ENCODE results near the gene TOP3B.
A peak's percentile ranks its signal among the peaks of the same experiment; 100 is the strongest.
"Not testable (repeated sequence)": the region's sequence is repeated elsewhere in the genome, so short reads cannot be mapped to it uniquely, and the experiment has no call there.

The TOP3B gene

GRCh38 chr22:21944871-21945270 lies 37.7 kb downstream of the TOP3B start:
- DNase-seq (ENCODE audit: low spot score) = no peak

GRCh38 chr22:21943571-21944448 lies 38.8 kb downstream of the TOP3B start:
- DNase-seq (ENCODE audit: low spot score) = no peak

DNA sequence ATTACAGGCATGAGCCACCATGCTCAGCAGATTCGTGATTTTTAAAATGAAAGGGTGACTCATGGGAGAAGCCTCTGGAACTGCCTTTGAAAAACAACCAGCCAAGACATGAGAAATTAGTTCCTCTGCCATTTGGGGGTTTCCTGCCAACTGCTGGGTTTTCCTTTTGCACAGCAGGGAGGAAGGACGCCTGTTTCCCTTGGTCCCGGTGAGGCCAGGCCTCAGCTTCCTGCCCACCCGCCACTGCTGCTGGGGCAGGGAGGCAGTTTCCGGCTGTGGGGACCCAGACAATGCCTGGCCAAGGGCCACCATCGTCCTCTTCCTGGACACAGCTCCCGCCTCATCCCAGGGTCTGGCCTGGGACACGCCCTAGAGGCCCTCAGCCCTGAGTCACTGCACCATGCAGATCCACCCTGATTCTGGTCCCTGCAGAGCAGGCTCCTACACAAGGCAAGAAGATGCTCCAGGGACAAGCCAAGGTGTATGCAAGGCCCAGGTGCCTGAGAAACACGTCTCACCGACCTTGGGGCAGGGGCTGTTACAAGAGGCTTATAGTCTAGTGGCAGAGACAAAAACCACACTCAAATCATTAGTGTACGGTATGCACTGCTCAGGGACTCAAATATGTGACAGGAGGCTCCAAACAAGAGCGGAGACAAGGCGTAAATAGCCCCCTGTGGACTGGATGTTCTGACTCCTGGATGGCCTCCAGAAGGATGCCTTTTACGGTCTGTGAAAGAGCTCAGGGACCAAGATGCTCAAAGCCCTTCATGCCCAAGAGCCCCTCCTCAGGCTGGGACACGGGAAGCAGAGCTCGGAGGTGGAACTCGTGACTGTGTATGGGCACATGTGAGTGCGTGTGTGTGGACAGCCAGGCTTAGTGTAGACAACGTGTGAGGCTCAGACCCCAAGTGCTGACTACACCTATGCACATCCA lies 39.9 kb downstream of the TOP3B start:
- DNase-seq (ENCODE audit: low spot score) = peak; percentile 49

- DNase-seq (ENCODE audit: low spot score) = no peak
Observed at GRCh38 chr22:21941921-21942320, 40.7 kb downstream of the TOP3B start.

DNA sequence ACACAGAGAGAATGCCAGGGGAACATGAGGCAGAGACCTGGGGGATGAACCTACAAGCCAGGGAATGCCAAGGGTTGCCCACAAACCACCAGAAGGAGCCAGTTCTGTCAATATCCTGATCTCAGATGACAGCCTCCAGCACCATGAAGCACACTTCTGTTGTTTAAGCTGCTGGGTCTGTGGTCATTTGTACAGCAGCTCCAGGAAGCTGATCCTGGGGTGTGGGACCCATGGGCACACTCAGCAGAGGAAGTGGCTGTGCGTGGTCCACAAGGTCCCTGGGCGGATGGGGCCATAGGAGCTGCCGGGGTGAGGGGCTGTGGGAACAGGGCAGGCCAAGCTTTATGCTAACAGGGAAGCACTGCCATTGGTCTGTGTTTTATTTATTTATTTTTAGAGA lies 42.1 kb downstream of the TOP3B start:
- DNase-seq (ENCODE audit: low spot score) = no peak

DNA sequence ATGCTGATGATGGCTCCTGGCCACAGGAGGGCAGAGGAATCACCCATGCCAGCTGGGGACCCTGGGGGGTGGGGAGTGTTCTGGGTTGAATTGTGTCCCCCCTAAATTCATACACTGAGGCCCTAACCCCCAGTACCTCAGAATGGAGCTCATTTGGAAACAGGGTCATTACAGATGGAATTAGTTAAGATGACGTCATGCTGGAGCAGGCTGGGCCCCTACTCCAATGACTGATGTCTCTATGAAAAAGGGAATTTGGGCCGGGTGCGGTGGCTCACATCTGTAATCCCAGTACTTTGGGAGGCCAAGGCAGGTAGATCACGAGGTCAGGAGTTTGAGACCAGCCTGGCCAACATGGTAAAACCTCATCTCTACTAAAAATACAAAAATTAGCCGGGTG lies 42.7 kb downstream of the TOP3B start:
- DNase-seq (ENCODE audit: low spot score) = not testable (repeated sequence)

DNA sequence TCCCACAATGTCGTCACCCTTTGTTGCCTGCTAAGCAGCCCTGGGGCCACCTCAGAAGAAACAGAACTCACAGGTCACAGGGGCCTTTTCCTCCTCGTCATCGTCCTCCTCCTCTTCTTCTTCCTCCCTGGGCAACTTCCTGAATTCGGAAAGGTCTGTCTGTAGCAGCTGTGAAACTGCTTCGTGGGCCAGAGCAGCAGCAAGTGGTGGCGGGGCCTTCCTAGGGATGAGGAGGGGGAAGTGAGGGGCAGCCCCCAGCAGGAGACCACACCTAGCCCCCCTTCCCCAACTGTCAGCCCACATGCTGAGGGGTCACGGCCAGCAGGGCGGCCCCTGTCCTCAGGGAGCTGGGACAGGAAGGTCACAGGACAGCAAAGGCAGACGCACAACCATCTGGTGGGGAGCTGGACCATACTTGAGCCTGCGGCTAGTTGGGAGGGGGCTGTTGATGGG lies 43.1 kb downstream of the TOP3B start:
- DNase-seq (ENCODE audit: low spot score) = no peak

- DNase-seq (ENCODE audit: low spot score) = no peak
Observed at GRCh38 chr22:21938906-21939305, 43.7 kb downstream of the TOP3B start.

DNA sequence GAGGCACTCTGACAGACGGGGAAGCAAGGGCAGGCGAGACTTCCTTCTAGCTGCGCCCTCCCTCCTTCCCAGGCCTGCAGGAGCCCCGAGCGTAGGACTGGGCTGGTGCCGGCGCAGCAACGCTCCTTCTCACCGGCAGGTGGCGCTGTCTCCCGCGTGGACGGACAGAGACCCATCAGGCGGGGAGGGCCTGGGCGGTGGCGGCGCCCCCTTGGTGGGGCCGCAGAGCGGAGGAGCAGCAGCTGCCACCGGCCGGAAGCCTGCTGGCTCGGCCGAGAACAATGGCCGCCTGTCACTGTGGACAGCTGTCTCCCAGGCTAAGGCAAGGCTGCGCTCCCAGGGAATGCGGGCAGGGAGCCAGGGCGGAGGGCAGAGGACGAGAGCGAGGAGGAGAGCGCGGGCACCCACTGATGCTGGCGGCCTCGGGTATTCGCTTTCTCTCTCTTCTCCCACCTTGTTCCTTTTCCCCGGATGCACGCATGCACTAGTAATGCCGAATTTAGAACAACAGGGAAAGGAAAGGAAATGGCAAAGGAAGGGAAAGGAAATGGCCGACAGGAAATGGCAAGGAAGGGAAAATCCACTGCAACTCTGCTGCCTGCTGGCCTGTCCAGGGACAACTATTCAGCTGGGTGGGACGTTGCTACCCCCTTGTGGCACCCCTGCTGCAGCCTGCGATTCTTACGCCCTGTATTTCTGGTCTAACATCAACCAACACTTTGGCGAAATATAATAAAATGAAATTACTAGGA lies 44.3 kb downstream of the TOP3B start:
- DNase-seq (ENCODE audit: low spot score) = peak; percentile 80

DNA sequence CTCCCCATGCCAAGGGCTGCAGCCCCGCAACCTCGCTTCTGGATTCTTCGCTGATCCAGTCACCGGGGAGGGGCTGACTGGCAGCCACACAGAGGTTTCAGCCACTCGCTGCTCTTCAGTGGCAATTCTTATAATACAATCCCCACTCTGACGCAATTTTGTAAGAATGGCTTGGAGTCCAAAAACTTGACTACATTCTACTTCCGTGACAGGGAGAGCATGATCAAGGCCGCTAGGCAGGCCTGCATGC lies 44.8 kb downstream of the TOP3B start:
- no peak for DNase-seq (ENCODE audit: low spot score)

GRCh38 chr22:21937041-21937820 lies 45.4 kb downstream of the TOP3B start:
- peak; percentile 39 for DNase-seq (ENCODE audit: low spot score)

- no peak for DNase-seq (ENCODE audit: low spot score)
Observed at GRCh38 chr22:21936151-21936775, 46.3 kb downstream of the TOP3B start.

- DNase-seq (ENCODE audit: low spot score) = no peak
Observed at GRCh38 chr22:21933910-21934309, 48.7 kb downstream of the TOP3B start.

- no peak for DNase-seq (ENCODE audit: low spot score)
Observed at GRCh38 chr22:21933413-21933812, 49.2 kb downstream of the TOP3B start.

GRCh38 chr22:21932347-21932746 lies 50.2 kb downstream of the TOP3B start:
- no peak for DNase-seq (ENCODE audit: low spot score)

DNA sequence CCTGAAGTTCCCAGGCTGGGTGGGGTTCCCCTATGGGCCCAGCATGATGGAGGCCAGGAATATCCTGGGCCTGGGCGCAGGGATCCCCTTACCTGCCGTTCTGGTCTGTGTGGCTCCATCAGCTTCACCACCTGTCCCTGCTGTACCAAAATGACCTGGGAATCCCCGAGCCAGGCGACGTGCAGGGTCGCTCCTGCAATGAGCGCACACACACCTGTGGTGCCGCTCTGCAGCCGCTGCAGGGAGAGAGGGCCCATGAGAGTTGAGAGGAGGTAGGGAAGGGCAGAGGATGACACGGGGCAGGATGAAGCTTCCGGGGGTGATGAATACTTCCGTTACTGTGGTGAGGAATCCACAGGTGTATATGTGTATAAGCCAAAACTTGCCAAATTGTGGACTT lies 51.5 kb downstream of the TOP3B start:
- DNase-seq (ENCODE audit: low spot score) = no peak

- DNase-seq (ENCODE audit: low spot score) = no peak
Observed at GRCh38 chr22:21929253-21929652, 53.3 kb downstream of the TOP3B start.

GRCh38 chr22:21928048-21928447 lies 54.5 kb downstream of the TOP3B start:
- DNase-seq (ENCODE audit: low spot score) = no peak

DNA sequence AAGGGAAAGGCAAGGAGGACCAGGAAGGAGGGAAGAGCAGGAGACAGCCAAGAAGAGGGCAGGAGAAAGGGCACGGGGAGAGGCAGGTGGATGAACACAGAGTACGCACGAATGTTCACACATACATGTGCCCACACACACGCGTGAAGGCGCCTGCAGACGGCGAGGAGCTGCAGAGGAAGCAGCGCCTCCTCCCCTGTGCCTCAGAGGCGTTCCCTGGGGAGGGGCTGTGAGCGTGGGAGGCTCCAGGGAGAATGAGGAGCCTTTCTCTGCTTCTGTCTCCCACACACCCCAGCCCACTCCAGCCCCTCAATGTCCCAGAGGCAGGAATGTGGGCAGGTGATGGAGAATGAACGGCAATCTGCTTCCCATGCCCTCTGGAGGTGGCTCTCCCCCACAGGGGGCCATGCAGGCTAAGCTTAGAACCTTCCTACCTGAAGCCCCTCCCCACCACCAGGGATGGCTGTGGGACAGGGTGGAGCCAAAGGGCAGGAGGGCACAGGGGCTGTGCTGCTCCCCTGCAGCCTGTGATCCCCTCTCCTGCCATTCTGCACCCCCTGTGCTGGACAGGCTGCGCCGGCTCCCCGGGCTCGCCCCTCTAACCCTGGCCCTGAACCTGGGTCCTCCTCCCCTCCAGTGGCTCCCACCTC lies 55.3 kb downstream of the TOP3B start:
- no peak for DNase-seq (ENCODE audit: low spot score)

GRCh38 chr22:21926728-21927127 lies 55.9 kb downstream of the TOP3B start:
- no peak for DNase-seq (ENCODE audit: low spot score)

DNA sequence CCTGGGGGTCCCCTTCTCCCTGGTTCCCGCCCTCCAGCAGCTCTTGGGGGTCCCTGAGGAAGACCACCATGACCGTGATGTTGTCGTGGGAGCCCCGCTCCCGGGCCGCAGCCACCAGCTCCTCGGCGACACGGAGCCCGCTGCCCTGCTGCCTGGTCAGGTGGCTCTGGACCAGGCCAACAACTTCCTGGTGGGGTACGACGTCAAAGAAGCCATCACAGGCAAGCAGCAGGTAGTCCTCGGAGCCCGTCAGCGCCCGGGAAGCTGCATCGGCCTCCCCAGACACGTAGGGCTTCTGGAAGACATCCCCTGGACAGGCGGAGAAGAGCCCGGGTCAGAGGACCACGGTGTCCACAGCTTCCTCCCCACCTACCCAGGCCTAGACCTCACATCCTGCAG lies 59.4 kb downstream of the TOP3B start:
- DNase-seq (ENCODE audit: low spot score) = no peak
